IMR-90 (cell line): ENCODE data around the gene LAMTOR1.

ENCODE experiments used
- BHLHE40 ChIP-seq: fragments of 150-350 bp; IDR thresholded peaks from 2 replicates; pipeline ENCODE4 v1.6.1; 2016; ENCODE audit warnings: mild to moderate bottlenecking, low read depth, low read length
- CEBPB ChIP-seq: IDR thresholded peaks from 2 replicates; pipeline ENCODE4 v1.6.1; 2012; ENCODE audit warnings: low read depth, low read length, improper control_type of control experiment
- CHD1 ChIP-seq: IDR thresholded peaks from 2 replicates; pipeline ENCODE4 v1.6.1; 2012; ENCODE audit warnings: low read depth, low read length, improper control_type of control experiment
- FOS ChIP-seq: fragments of 150-350 bp; IDR thresholded peaks from 2 replicates; pipeline ENCODE4 v1.6.1; 2016; ENCODE audit warnings: low read depth, low read length
- MAFK ChIP-seq: IDR thresholded peaks from 2 replicates; pipeline ENCODE4 v1.6.1; 2012; ENCODE audit warnings: low read depth, low read length, improper control_type of control experiment
- MAZ ChIP-seq: IDR thresholded peaks from 2 replicates; pipeline ENCODE4 v1.6.1; 2012; ENCODE audit warnings: low read depth, mild to moderate bottlenecking, low read length, improper control_type of control experiment, moderate library complexity, borderline replicate concordance
- MXI1 ChIP-seq: IDR thresholded peaks from 2 replicates; pipeline ENCODE4 v1.6.1; 2012; ENCODE audit warnings: low read depth, mild to moderate bottlenecking, low read length, moderate library complexity, borderline replicate concordance
- POLR2A ChIP-seq: IDR thresholded peaks from 2 replicates; pipeline ENCODE4 v1.6.1; 2012; ENCODE audit warnings: mild to moderate bottlenecking, low read depth, low read length
- RAD21 ChIP-seq: IDR thresholded peaks from 2 replicates; pipeline ENCODE4 v1.6.1; 2012; ENCODE audit warnings: low read length, improper control_type of control experiment
- RCOR1 ChIP-seq: IDR thresholded peaks from 2 replicates; pipeline ENCODE4 v1.6.1; 2012; ENCODE audit warnings: mild to moderate bottlenecking, low read length, improper control_type of control experiment; ENCODE audit not compliant: insufficient replicate concordance
- RFX5 ChIP-seq: IDR thresholded peaks from 2 replicates; pipeline ENCODE4 v1.8.0; 2012; ENCODE audit warnings: low read depth, mild to moderate bottlenecking, low read length, moderate library complexity
- SMC3 ChIP-seq: fragments of 150-350 bp; IDR thresholded peaks from 2 replicates; pipeline ENCODE4 v1.6.1; 2016; ENCODE audit warnings: low read depth, mild to moderate bottlenecking, antibody characterized with exemption, low read length, moderate library complexity
- TF ChIP-seq, protein P1 (sequence below): conservative IDR thresholded peaks from 2 replicates; pipeline ENCODE4 v1.5.1; 2012; ENCODE audit warnings: mild to moderate bottlenecking, low read depth, low read length, improper control_type of control experiment
- TF ChIP-seq, protein P2 (sequence below): fragments of 150-350 bp; IDR thresholded peaks from 2 replicates; pipeline ENCODE4 v1.6.1; 2017; ENCODE audit warnings: mild to moderate bottlenecking, antibody characterized with exemption, low read length, low read depth

DNA sequence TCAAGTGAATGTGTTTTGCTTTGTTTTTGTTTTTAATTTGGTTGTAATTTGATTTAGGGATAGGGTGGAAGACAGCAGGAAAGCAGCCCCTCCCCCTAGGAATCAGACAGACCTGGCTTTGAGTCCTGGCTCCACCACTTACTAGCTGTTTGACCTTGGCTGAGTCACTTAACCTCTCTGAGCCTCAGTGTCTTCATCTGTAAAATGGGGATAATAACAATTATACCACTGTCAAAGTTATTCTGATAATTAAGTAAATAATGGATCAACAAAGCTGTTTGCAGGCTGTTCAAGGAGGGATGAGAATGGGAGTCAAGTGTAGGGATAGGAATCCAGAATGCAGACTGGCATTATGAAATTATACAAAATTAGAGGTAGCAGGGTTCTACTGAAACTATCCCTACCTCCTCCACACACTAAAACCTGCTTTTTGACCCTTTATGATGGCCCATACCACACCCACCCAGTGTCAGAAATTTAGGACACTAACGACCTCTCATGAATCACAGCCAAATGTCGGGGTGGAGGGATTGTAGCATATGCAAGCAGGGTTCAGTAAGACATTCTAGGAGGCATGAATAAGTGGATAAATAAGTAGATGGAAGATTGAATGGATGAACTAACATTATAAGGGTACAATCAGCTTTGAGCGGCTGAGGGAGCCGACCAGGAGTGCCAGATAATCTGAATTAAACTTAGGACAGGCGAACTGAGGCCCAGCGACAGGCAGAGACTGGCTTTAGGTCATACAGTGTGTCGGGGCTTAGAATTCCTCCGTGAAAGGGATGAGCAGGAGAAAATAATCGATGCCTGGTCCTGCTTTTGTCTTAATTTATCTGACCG is 8.4 kb upstream of the LAMTOR1 start:
- no peak for TF ChIP-seq CHD1
- TF ChIP-seq, protein P1, sequence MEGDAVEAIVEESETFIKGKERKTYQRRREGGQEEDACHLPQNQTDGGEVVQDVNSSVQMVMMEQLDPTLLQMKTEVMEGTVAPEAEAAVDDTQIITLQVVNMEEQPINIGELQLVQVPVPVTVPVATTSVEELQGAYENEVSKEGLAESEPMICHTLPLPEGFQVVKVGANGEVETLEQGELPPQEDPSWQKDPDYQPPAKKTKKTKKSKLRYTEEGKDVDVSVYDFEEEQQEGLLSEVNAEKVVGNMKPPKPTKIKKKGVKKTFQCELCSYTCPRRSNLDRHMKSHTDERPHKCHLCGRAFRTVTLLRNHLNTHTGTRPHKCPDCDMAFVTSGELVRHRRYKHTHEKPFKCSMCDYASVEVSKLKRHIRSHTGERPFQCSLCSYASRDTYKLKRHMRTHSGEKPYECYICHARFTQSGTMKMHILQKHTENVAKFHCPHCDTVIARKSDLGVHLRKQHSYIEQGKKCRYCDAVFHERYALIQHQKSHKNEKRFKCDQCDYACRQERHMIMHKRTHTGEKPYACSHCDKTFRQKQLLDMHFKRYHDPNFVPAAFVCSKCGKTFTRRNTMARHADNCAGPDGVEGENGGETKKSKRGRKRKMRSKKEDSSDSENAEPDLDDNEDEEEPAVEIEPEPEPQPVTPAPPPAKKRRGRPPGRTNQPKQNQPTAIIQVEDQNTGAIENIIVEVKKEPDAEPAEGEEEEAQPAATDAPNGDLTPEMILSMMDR = no peak
- TF ChIP-seq POLR2A = no peak
- TF ChIP-seq, protein P2, sequence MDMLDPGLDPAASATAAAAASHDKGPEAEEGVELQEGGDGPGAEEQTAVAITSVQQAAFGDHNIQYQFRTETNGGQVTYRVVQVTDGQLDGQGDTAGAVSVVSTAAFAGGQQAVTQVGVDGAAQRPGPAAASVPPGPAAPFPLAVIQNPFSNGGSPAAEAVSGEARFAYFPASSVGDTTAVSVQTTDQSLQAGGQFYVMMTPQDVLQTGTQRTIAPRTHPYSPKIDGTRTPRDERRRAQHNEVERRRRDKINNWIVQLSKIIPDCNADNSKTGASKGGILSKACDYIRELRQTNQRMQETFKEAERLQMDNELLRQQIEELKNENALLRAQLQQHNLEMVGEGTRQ = no peak
- TF ChIP-seq RAD21 = no peak
- no peak for TF ChIP-seq RFX5
- no peak for TF ChIP-seq FOS
- TF ChIP-seq CEBPB = no peak
- TF ChIP-seq MAFK = no peak
- no peak for TF ChIP-seq SMC3
- no peak for TF ChIP-seq BHLHE40
- TF ChIP-seq MAZ = no peak
- no peak for TF ChIP-seq MXI1
- TF ChIP-seq RCOR1 = peak; percentile 55
